Activated T-cell treated with anti-CD3 and anti-CD28 coated beads for 1 hour (primary cell): Measurements from ENCODE around the gene EEPD1.
"Not testable (repeated sequence)": the region's sequence is repeated elsewhere in the genome, so short reads cannot be mapped to it uniquely, and the experiment has no call there.

Source experiments
- DNase-seq: peaks from one replicate; pipeline ENCODE4 v3.0.0-alpha.2; 2020; ENCODE audit warnings: low read depth

EEPD1 gene

DNA sequence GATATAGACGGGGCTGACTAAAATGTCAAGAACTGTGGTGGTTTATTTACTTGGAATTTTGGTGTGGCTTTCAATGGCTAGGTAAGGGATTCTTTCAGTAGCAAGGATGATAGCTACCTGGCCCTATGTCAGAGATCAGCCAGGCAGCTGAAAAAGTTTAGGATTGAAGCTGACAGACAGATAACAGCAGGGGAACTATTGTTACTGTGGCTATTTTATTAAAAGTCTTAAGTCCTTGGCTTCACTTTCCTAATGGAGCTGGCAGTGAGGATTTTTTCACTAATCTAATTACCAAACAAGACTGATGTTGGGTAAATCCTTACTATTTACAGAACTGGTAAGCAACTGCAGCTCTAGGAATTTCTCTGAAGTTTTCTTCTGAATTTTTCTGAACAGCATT is 164.2 kb downstream of the EEPD1 start:
- DNase-seq, result no peak

DNA sequence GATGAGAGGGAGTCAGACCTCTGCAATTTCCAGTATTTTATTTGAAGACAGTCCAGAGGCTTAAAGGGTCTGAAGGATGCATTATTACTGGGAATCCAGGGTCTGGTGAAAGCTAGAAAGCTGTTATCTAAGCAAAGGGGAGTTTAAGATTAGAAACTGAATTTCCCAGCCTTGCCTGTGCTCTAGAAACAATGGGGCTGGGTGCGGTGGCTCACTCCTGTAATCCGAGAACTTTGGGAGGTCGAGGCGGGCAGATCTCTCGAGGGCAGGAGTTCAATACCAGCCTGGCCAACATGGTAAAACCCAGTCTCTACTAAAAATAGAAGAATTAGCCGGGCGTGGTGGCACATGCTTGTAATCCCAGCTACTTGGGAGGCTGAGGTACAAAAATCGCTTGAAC is 165.1 kb downstream of the EEPD1 start:
- DNase-seq, result no peak

GRCh38 chr7:36321284-36321683 is 168.2 kb downstream of the EEPD1 start:
- DNase-seq, result not testable (repeated sequence)

GRCh38 chr7:36336390-36336789 is 183.3 kb downstream of the EEPD1 start:
- no peak for DNase-seq

GRCh38 chr7:36338256-36338655 is 185.2 kb downstream of the EEPD1 start:
- no peak for DNase-seq

DNA sequence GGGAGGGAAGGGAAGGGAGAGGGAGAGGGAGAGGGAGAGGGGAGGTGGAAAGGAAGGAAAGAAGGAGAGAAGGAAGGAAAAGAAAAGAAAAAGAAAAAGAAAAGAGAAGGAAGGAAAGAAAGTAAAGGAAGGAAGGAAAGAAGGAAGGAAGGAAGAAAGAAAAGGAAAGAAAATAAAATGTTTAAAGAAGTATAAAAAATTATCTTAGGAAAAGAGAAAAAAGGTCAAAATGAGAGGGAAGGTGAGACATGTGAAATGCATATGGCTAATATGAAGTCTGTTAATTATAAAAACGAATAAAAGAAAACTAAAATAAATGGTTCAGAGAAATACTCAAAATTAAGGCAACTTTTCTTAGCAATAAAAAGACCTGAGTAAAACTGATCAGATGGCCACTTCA is 190.5 kb downstream of the EEPD1 start:
- DNase-seq, result no peak

DNA sequence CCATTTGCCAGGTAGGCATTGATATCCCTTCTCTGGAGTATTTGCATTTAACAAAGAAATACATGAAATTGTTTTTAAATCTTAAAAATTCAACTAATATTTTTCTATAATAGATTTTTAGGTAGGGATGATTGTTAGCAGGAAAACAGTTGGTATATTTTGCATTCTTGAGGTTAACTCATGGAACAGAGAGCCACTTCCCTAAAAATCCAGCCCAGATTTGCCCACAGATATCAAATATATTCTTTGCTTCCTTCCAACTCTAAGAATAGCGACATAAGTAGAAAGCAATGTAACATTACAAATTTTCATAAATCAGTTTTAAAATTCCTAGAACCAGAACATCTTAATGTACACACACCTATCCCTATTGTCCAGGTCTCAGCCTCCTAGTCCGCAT is 191.6 kb downstream of the EEPD1 start:
- DNase-seq, result no peak

DNA sequence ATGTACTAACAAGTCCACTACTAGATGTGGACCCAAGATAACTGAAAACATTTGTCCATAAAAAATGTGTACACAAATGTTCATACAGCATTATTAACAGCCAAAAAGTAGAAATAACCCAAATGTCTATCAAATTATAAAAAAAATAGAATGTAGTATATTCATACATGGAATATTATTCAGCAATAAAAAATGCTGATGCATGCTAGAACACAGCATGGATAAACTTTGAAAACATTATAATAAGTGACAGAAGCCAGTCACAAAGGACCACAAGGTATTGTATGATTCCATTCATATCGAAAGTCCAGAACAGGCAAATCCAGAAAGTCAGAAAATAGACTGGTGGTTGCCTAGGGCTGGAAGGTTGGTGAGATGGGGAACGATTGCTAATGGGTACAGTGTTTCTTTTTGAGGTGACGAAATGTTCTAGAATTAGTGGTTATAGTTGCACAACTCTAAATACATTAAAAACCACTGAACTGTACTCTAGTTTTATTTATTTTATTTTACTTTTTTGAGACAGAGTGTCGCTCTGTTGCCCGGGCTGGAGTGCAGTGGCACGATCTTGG is 193.3 kb downstream of the EEPD1 start:
- DNase-seq, result no peak

DNA sequence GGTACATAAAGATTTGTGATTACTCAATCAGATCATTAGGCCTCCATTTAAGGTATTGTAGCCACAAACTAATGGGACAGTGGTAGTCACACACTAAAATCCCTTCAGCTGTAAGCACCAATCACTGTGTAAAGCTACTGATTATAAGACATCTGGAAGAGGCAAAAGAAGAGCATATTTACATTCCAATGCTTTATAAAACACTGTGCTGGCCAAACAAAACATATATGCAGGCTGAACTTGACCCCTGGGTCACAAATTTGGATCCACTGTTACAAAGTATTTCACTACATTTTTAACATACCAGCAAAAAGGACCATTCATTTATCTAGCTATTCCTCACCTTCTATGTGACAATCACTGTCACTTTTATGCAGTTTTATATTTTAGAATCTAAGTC is 195.2 kb downstream of the EEPD1 start:
- no peak for DNase-seq

GRCh38 chr7:36348771-36349170 is 195.7 kb downstream of the EEPD1 start:
- no peak for DNase-seq

DNA sequence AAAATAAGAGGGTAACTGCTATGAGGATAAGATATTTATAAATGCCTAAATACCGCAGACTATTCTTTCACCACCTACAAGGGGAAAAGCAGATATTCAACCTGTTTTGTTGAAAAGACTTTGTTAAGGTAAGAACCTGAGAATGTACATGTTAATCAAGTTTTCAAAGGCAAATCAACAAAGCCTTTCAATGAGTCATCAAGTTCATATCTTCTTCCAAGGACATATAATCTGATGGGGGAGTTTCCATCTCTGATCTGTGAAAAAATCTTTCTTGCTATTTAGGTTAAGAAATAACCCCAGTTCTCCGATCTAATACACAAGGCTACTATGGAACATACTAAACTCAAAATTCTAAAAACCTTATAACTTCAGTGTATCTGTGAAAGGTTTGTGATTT is 196.6 kb downstream of the EEPD1 start:
- no peak for DNase-seq
